T-helper 1 cell treated with Interleukin-12 subunit alpha and Interleukin-12 subunit beta and Interleukin-4 antibody, amounts not matched to agents 30 μg/mL and 1 μg/mL, for 36 hours (primary cell): ENCODE measurements around the gene PRKN.
"Not testable (repeated sequence)": the region's sequence is repeated elsewhere in the genome, so short reads cannot be mapped to it uniquely, and the experiment has no call there.

Source experiments
- H3K27ac Mint-ChIP-seq: one replicate; pipeline ENCODE4 v1.8.0; 2021; ENCODE audit warnings: mild to moderate bottlenecking, mixed read lengths
- H3K27me3 Mint-ChIP-seq: one replicate; pipeline ENCODE4 v1.8.0; 2021; ENCODE audit warnings: low read depth, mixed read lengths
- H3K36me3 Mint-ChIP-seq: one replicate; pipeline ENCODE4 v1.8.0; 2021; ENCODE audit warnings: low read depth, mixed read lengths
- H3K4me1 Mint-ChIP-seq: one replicate; pipeline ENCODE4 v1.8.0; 2021; ENCODE audit warnings: low read depth, mixed read lengths
- H3K4me3 Mint-ChIP-seq: one replicate; pipeline ENCODE4 v1.8.0; 2021; ENCODE audit warnings: mild to moderate bottlenecking, moderate library complexity, mixed read lengths
- H3K9me3 Mint-ChIP-seq: one replicate; pipeline ENCODE4 v1.8.0; 2021; ENCODE audit warnings: mixed read lengths

The PRKN gene

GRCh38 chr6:161523362-161523761 is 1204.2 kb downstream of the PRKN start:
- Mint-ChIP-seq H3K27ac (no peak overlapping the region), H3K27me3 (no peaks in the 10 kb centered on the region), H3K4me3 (no peak overlapping the region), H3K4me1 (no peaks in the 10 kb centered on the region), H3K9me3 (no peaks in the 10 kb centered on the region), H3K36me3 (no peaks in the 10 kb centered on the region)

GRCh38 chr6:161522276-161522675 is 1205.3 kb downstream of the PRKN start:
- Mint-ChIP-seq H3K27me3 (no peaks in the 10 kb centered on the region), H3K4me1 (no peaks in the 10 kb centered on the region), H3K36me3 (no peaks in the 10 kb centered on the region), H3K4me3 (no peak overlapping the region), H3K9me3 (no peaks in the 10 kb centered on the region), H3K27ac (no peak overlapping the region)

- no peak overlapping the region for H3K27ac Mint-ChIP-seq
- H3K36me3 Mint-ChIP-seq, result no peaks in the 10 kb centered on the region
- no peaks in the 10 kb centered on the region for H3K27me3 Mint-ChIP-seq
These were observed 1216.0 kb downstream of the PRKN start for GRCh38 chr6:161511447-161512095.

GRCh38 chr6:161508341-161508740 is 1219.2 kb downstream of the PRKN start:
- no peak overlapping the region for H3K4me3 Mint-ChIP-seq
- H3K27ac Mint-ChIP-seq, result no peak overlapping the region
- no peaks in the 10 kb centered on the region for H3K9me3 Mint-ChIP-seq
- H3K27me3 Mint-ChIP-seq, result no peaks in the 10 kb centered on the region
- no peaks in the 10 kb centered on the region for H3K36me3 Mint-ChIP-seq
- no peaks in the 10 kb centered on the region for H3K4me1 Mint-ChIP-seq

More at GRCh38 chr6:161511447-161512095, 1216.0 kb downstream of the PRKN start:
- no peaks in the 10 kb centered on the region for H3K4me1 Mint-ChIP-seq
- H3K9me3 Mint-ChIP-seq, result no peaks in the 10 kb centered on the region
- no peak overlapping the region for H3K4me3 Mint-ChIP-seq

GRCh38 chr6:161507375-161507774 is 1220.2 kb downstream of the PRKN start:
- H3K27ac Mint-ChIP-seq, result no peak overlapping the region
- H3K27me3 Mint-ChIP-seq, result no peaks in the 10 kb centered on the region
- no peak overlapping the region for H3K4me3 Mint-ChIP-seq
- no peaks in the 10 kb centered on the region for H3K36me3 Mint-ChIP-seq
- peaks cover 4% of the 10 kb centered on the region for H3K9me3 Mint-ChIP-seq
- no peaks in the 10 kb centered on the region for H3K4me1 Mint-ChIP-seq

GRCh38 chr6:161503570-161503969 is 1224.0 kb downstream of the PRKN start:
- no peaks in the 10 kb centered on the region for H3K4me1 Mint-ChIP-seq
- H3K27me3 Mint-ChIP-seq, result no peaks in the 10 kb centered on the region
- H3K27ac Mint-ChIP-seq, result no peak overlapping the region
- H3K36me3 Mint-ChIP-seq, result no peaks in the 10 kb centered on the region
- no peak overlapping the region for H3K4me3 Mint-ChIP-seq
- H3K9me3 Mint-ChIP-seq, result peaks cover 4% of the 10 kb centered on the region

- no peaks in the 10 kb centered on the region for H3K27me3 Mint-ChIP-seq
- no peak overlapping the region for H3K27ac Mint-ChIP-seq
- H3K4me3 Mint-ChIP-seq, result no peak overlapping the region
- peaks cover 2% of the 10 kb centered on the region for H3K4me1 Mint-ChIP-seq
- H3K9me3 Mint-ChIP-seq, result peaks cover 4% of the 10 kb centered on the region
- no peaks in the 10 kb centered on the region for H3K36me3 Mint-ChIP-seq
These were observed 1228.7 kb downstream of the PRKN start for GRCh38 chr6:161498881-161499280.

GRCh38 chr6:161498359-161498758 is 1229.2 kb downstream of the PRKN start:
- Mint-ChIP-seq H3K36me3 (no peaks in the 10 kb centered on the region), H3K9me3 (peaks cover 4% of the 10 kb centered on the region), H3K4me3 (no peak overlapping the region), H3K27ac (no peak overlapping the region), H3K4me1 (peaks cover 2% of the 10 kb centered on the region), H3K27me3 (no peaks in the 10 kb centered on the region)

GRCh38 chr6:161496941-161497340 is 1230.6 kb downstream of the PRKN start:
- H3K27me3 Mint-ChIP-seq, result no peaks in the 10 kb centered on the region
- no peaks in the 10 kb centered on the region for H3K9me3 Mint-ChIP-seq
- H3K36me3 Mint-ChIP-seq, result no peaks in the 10 kb centered on the region
- H3K4me1 Mint-ChIP-seq, result peaks cover 2% of the 10 kb centered on the region
- no peak overlapping the region for H3K4me3 Mint-ChIP-seq
- H3K27ac Mint-ChIP-seq, result no peak overlapping the region

GRCh38 chr6:161496271-161496670 is 1231.3 kb downstream of the PRKN start:
- not testable (repeated sequence) for H3K36me3 Mint-ChIP-seq

GRCh38 chr6:161494566-161494965 is 1233.0 kb downstream of the PRKN start:
- H3K27ac Mint-ChIP-seq, result no peak overlapping the region
- no peaks in the 10 kb centered on the region for H3K9me3 Mint-ChIP-seq
- H3K27me3 Mint-ChIP-seq, result no peaks in the 10 kb centered on the region
- H3K36me3 Mint-ChIP-seq, result no peaks in the 10 kb centered on the region
- H3K4me3 Mint-ChIP-seq, result no peak overlapping the region
- H3K4me1 Mint-ChIP-seq, result peaks cover 2% of the 10 kb centered on the region

More at GRCh38 chr6:161496271-161496670, 1231.3 kb downstream of the PRKN start:
- H3K27ac Mint-ChIP-seq, H3K9me3 Mint-ChIP-seq, H3K4me1 Mint-ChIP-seq, H3K4me3 Mint-ChIP-seq, H3K27me3 Mint-ChIP-seq: not testable (repeated sequence)

GRCh38 chr6:161493576-161494118 is 1233.9 kb downstream of the PRKN start:
- Mint-ChIP-seq H3K27me3 (no peaks in the 10 kb centered on the region), H3K4me3 (no peak overlapping the region), H3K4me1 (peaks cover 2% of the 10 kb centered on the region), H3K9me3 (no peaks in the 10 kb centered on the region), H3K27ac (no peak overlapping the region), H3K36me3 (no peaks in the 10 kb centered on the region)

GRCh38 chr6:161489626-161490306 is 1237.8 kb downstream of the PRKN start:
- Mint-ChIP-seq H3K27ac (no peak overlapping the region), H3K4me3 (no peak overlapping the region), H3K36me3 (no peaks in the 10 kb centered on the region), H3K4me1 (no peaks in the 10 kb centered on the region), H3K9me3 (peaks cover 5% of the 10 kb centered on the region), H3K27me3 (no peaks in the 10 kb centered on the region)

GRCh38 chr6:161487694-161488093 is 1239.9 kb downstream of the PRKN start:
- H3K4me3 Mint-ChIP-seq, result no peak overlapping the region
- peaks cover 5% of the 10 kb centered on the region for H3K9me3 Mint-ChIP-seq
- H3K27ac Mint-ChIP-seq, result no peak overlapping the region
- H3K27me3 Mint-ChIP-seq, result no peaks in the 10 kb centered on the region
- H3K36me3 Mint-ChIP-seq, result no peaks in the 10 kb centered on the region
- H3K4me1 Mint-ChIP-seq, result no peaks in the 10 kb centered on the region

GRCh38 chr6:161487217-161487531 is 1240.4 kb downstream of the PRKN start:
- Mint-ChIP-seq H3K27ac (no peak overlapping the region), H3K36me3 (no peaks in the 10 kb centered on the region), H3K9me3 (peaks cover 5% of the 10 kb centered on the region), H3K27me3 (no peaks in the 10 kb centered on the region), H3K4me1 (no peaks in the 10 kb centered on the region), H3K4me3 (no peak overlapping the region)
